Gastrocnemius medialis (tissue), 4 donors: Measurements from ENCODE around the gene LMBR1. TPM values are rescaled to one million over a fixed set of nuclear protein-coding genes. Genes with fewer than 3 reads are reported as not detected.
A peak's percentile ranks its signal among the peaks of the same experiment; 100 is the strongest.
"Not testable (repeated sequence)": the region's sequence is repeated elsewhere in the genome, so short reads cannot be mapped to it uniquely, and the experiment has no call there.

ENCODE experiments used
- ATAC-seq, 2 donors: fragments of 150-250 bp; one replicate each; pipeline ENCODE4 v1.9.1; 2016
- DNase-seq, 2 donors: peaks; one replicate each; pipeline ENCODE4 v3.0.0-alpha.2; 2019
- H3K27ac ChIP-seq, 4 donors: fragments of 200-600 bp; sonication (generic); 1 replicate in 1 of 4; 2 replicates in 3 of 4; pipeline ENCODE4 v1.5.1; 2016 to 2018; ENCODE audit warnings: mild to moderate bottlenecking in 2 of 4, moderate library complexity in 1 of 4
- H3K27me3 ChIP-seq, 3 donors: fragments of 200-600 bp; sonication (generic) in 2 of 3; 1 replicate in 1 of 3; 2 replicates in 2 of 3; pipeline versions ENCODE4 v1.5.1 to v1.6.0; 2016 to 2019; ENCODE audit warnings: mild to moderate bottlenecking in 1 of 3, moderate library complexity in 1 of 3
- H3K36me3 ChIP-seq, 2 donors: fragments of 200-600 bp; sonication (generic) in 1 of 2; one replicate each; pipeline ENCODE4 v1.5.1; 2017 to 2018
- H3K4me1 ChIP-seq, 2 donors: fragments of 200-600 bp; sonication (generic) in 1 of 2; one replicate each; pipeline ENCODE4 v1.5.1; 2016 to 2017; ENCODE audit warnings: mild to moderate bottlenecking in 2 of 2
- H3K4me3 ChIP-seq, 4 donors: fragments of 200-600 bp; sonication (generic) in 3 of 4; 1 replicate in 1 of 4; 2 replicates in 3 of 4; pipeline ENCODE4 v1.5.1; 2016 to 2019; ENCODE audit warnings: mild to moderate bottlenecking in 2 of 4
- H3K9me3 ChIP-seq, 3 donors: fragments of 200-600 bp; sonication (generic) in 2 of 3; 1 replicate in 1 of 3; 2 replicates in 2 of 3; pipeline ENCODE4 v1.5.1; 2016 to 2019
- CTCF ChIP-seq, 5 experiments: fragments of 450-650 bp in 3 of 5; fragments of 200-600 bp in 2 of 5; sonication (generic) in 2 of 5; IDR thresholded peaks in 4 of 5; conservative IDR thresholded peaks in 1 of 5; 1 replicate in 4 of 5; 2 replicates in 1 of 5; pipeline ENCODE4 v1.5.1; 2016 to 2019; ENCODE audit warnings: antibody characterized with exemption in 5 of 5, mild to moderate bottlenecking in 3 of 5, moderate library complexity in 3 of 5
- POLR2A ChIP-seq, 2 donors: fragments of 450-650 bp; IDR thresholded peaks; one replicate each; pipeline ENCODE4 v1.6.1; 2017; ENCODE audit warnings: antibody characterized with exemption in 2 of 2, mild to moderate bottlenecking in 2 of 2, moderate library complexity in 2 of 2
- in situ Hi-C, 4 donors: fragments of 200-750 bp; cut with MboI; loops; one replicate each; pipeline versions ENCODE4 v1.15.0 to v1.8.0; 2017; ENCODE audit warnings: low sequenced_read_pairs in 4 of 4
- intact Hi-C: fragments of 100-400 bp; cut with DNase I; formaldehyde crosslinking; loops from one replicate; pipeline ENCODE4 v1.15.1; 2023; ENCODE audit warnings: low total_unique reads
- total RNA-seq, 4 donors: library from RNA; depleted of rRNA; stranded (reverse); fragments of >200 nt; gene quantifications; one replicate each; pipeline versions ENCODE4 v1.1.0 to v1.2.3, GENCODE V29; 2016

LMBR1 gene
- total RNA-seq, 4 donors from 2014 or later: 27.9 to 87.0 (median 35.3) TPM

- intact Hi-C loops (no loop called here), in situ Hi-C loops (no loop called here)
- no peaks in the 10 kb centered on the region for H3K9me3 ChIP-seq
- H3K4me1 ChIP-seq: peaks cover 19 to 25% of the 10 kb centered on the region in 2 donors
- peak overlapping the region in 1 of 4 donors; percentile 29 for H3K27ac ChIP-seq
- H3K36me3 ChIP-seq: no peaks in the 10 kb centered on the region
- no peak overlapping the region for H3K4me3 ChIP-seq
- DNase-seq (no peak), ATAC-seq (no peak)
- no peak for TF ChIP-seq CTCF (IDR thresholded peaks at IDR 0.05 in 4 of 5, conservative IDR thresholded peaks at IDR 0.05 in 1 of 5)
- TF ChIP-seq POLR2A (IDR thresholded peaks at IDR 0.05): no peak
- no peaks in the 10 kb centered on the region for H3K27me3 ChIP-seq
Observed at GRCh38 chr7:156889089-156889488, 3.9 kb downstream of the LMBR1 start.

- Histone ChIP-seq H3K27me3 (no peaks in the 10 kb centered on the region), H3K36me3 (no peaks in the 10 kb centered on the region), H3K9me3 (no peaks in the 10 kb centered on the region), H3K27ac (no peak overlapping the region), H3K4me3 (no peak overlapping the region), H3K4me1 (peaks cover 10 to 19% of the 10 kb centered on the region in 2 donors)
- TF ChIP-seq POLR2A (IDR thresholded peaks at IDR 0.05): no peak
- TF ChIP-seq CTCF (IDR thresholded peaks at IDR 0.05 in 4 of 5, conservative IDR thresholded peaks at IDR 0.05 in 1 of 5): no peak
- in situ Hi-C loops: no loop called here
- intact Hi-C loops: no loop called here
- DNase-seq: no peak
- ATAC-seq: no peak
Observed at GRCh38 chr7:156886020-156886795, 6.8 kb downstream of the LMBR1 start.

GRCh38 chr7:156881679-156882078, 11.3 kb downstream of the LMBR1 start:
- Histone ChIP-seq H3K27me3 (no peaks in the 10 kb centered on the region), H3K4me1 (peaks cover 0 to 11% of the 10 kb centered on the region in 2 donors), H3K36me3 (no peaks in the 10 kb centered on the region), H3K9me3 (no peaks in the 10 kb centered on the region), H3K27ac (no peak overlapping the region), H3K4me3 (no peak overlapping the region)
- in situ Hi-C loops: no loop called here
- TF ChIP-seq CTCF (IDR thresholded peaks at IDR 0.05 in 4 of 5, conservative IDR thresholded peaks at IDR 0.05 in 1 of 5) (no peak), POLR2A (IDR thresholded peaks at IDR 0.05) (no peak)
- DNase-seq (no peak), ATAC-seq (no peak)
- intact Hi-C loops: no loop called here

- DNase-seq (no peak), ATAC-seq (no peak)
- TF ChIP-seq CTCF (IDR thresholded peaks at IDR 0.05 in 4 of 5, conservative IDR thresholded peaks at IDR 0.05 in 1 of 5) (no peak), POLR2A (IDR thresholded peaks at IDR 0.05) (no peak)
- Histone ChIP-seq H3K9me3 (no peaks in the 10 kb centered on the region), H3K4me1 (peaks cover 0 to 4% of the 10 kb centered on the region in 2 donors), H3K27ac (no peak overlapping the region), H3K4me3 (no peak overlapping the region), H3K36me3 (no peaks in the 10 kb centered on the region), H3K27me3 (no peaks in the 10 kb centered on the region)
- intact Hi-C loops (no loop called here), in situ Hi-C loops (no loop called here)
Observed at GRCh38 chr7:156875766-156876165, 17.2 kb downstream of the LMBR1 start.

- H3K9me3 ChIP-seq, H3K27me3 ChIP-seq, H3K4me1 ChIP-seq, in situ Hi-C loops, ATAC-seq, H3K36me3 ChIP-seq, H3K4me3 ChIP-seq, H3K27ac ChIP-seq, intact Hi-C loops, DNase-seq: not testable (repeated sequence)
Observed at GRCh38 chr7:156868363-156868762, 24.6 kb downstream of the LMBR1 start.
